IMR-90 (cell line): Measurements from ENCODE around the gene CHST6. TPM values are rescaled to one million over a fixed set of nuclear protein-coding genes. Genes with fewer than 3 reads are reported as not detected.

ENCODE experiments used
- ATAC-seq: fragments of 200-7000 bp; cut with Tn5 transposase; 2 replicates; pipeline ENCODE4 v1.9.1; 2020; ENCODE audit warnings: low read depth, mild to moderate bottlenecking, moderate library complexity
- BruUV-seq: library from RNA; stranded (reverse); fragments of 400-500 nt; replicated peaks from 2 replicates; lab custom pipeline; 2021; lab: Mats Ljungman, UMichigan
- CTCF ChIA-PET: fragments of 300-600 bp; formaldehyde crosslinking; extraction: SDS; loops from one replicate; lab custom pipeline; 2021; ENCODE audit warnings: antibody characterized with exemption; lab: Yijun Ruan, JAX
- POLR2A ChIA-PET: fragments of 300-600 bp; sonication (Branson Sonifier 250); formaldehyde crosslinking; loops from one replicate; lab custom pipeline; 2022; ENCODE audit warnings: antibody characterized with exemption; ENCODE audit not compliant: unreplicated experiment; lab: Charles Lee
- DNase-seq: peaks from one replicate; pipeline ENCODE4 v3.0.0; 2013
- H2AFZ ChIP-seq: replicated peaks from 2 replicates; pipeline ENCODE3; 2013; ENCODE audit warnings: low read length, mild to moderate bottlenecking; ENCODE audit not compliant: poor library complexity
- H2AK5ac ChIP-seq: 2 replicates; pipeline ENCODE4 v1.6.1; 2013; ENCODE audit warnings: low read depth, low read length, inconsistent platforms
- H2AK9ac ChIP-seq: replicated peaks from 2 replicates; pipeline ENCODE3; 2013; ENCODE audit warnings: mild to moderate bottlenecking, low read depth, low read length, moderate library complexity; ENCODE audit not compliant: poor library complexity
- H2BK120ac ChIP-seq: 2 replicates; pipeline ENCODE4 v1.6.1; 2013; ENCODE audit warnings: low read depth, low read length, inconsistent platforms
- H2BK15ac ChIP-seq: 3 replicates; pipeline ENCODE4 v1.6.1; 2013; ENCODE audit warnings: low read depth, low read length, inconsistent platforms
- H2BK20ac ChIP-seq: 2 replicates; pipeline ENCODE4 v1.6.1; 2013; ENCODE audit warnings: low read depth, mild to moderate bottlenecking, inconsistent platforms, low read length, moderate library complexity
- H2BK5ac ChIP-seq: 2 replicates; pipeline ENCODE4 v1.6.1; 2013; ENCODE audit warnings: mild to moderate bottlenecking, low read depth, low read length, inconsistent platforms; ENCODE audit not compliant: poor library complexity, severe bottlenecking
- H3K14ac ChIP-seq: replicated peaks from 2 replicates; pipeline ENCODE4 v1.6.1; 2013; ENCODE audit warnings: low read depth, low read length, inconsistent platforms
- H3K18ac ChIP-seq: 2 replicates; pipeline ENCODE4 v1.6.1; 2013; ENCODE audit warnings: low read depth, low read length, control low read depth
- H3K23ac ChIP-seq: 2 replicates; pipeline ENCODE4 v1.6.1; 2013; ENCODE audit warnings: low read depth, low read length, inconsistent platforms
- H3K27ac ChIP-seq: 2 replicates; pipeline ENCODE4 v1.5.1; 2013; ENCODE audit warnings: mild to moderate bottlenecking, control low read depth, low read length; ENCODE audit not compliant: insufficient read depth
- H3K27me3 ChIP-seq: 2 replicates; pipeline ENCODE4 v1.6.1; 2013; ENCODE audit warnings: low read length; ENCODE audit not compliant: control insufficient read depth, insufficient read depth
- H3K36me3 ChIP-seq: 2 replicates; pipeline ENCODE4 v1.6.1; 2013; ENCODE audit warnings: low read length, mixed read lengths; ENCODE audit not compliant: control insufficient read depth, insufficient read depth
- H3K4ac ChIP-seq: 2 replicates; pipeline ENCODE4 v1.6.1; 2013; ENCODE audit warnings: low read depth, low read length, inconsistent platforms
- H3K4me1 ChIP-seq: 2 replicates; pipeline ENCODE4 v1.6.1; 2013; ENCODE audit warnings: low read length, mixed read lengths; ENCODE audit not compliant: control insufficient read depth, insufficient read depth
- H3K4me2 ChIP-seq: 2 replicates; pipeline ENCODE4 v1.6.1; 2013; ENCODE audit warnings: low read depth, mild to moderate bottlenecking, control low read depth, low read length, moderate library complexity
- H3K4me3 ChIP-seq: 2 replicates; pipeline ENCODE4 v1.5.1; 2013; ENCODE audit warnings: low read depth, mild to moderate bottlenecking, control low read depth, low read length, moderate library complexity; ENCODE audit not compliant: insufficient read depth
- H3K56ac ChIP-seq: 2 replicates; pipeline ENCODE4 v1.6.1; 2013; ENCODE audit warnings: low read length, inconsistent platforms; ENCODE audit not compliant: insufficient read depth; ENCODE audit errors: extremely low read depth
- H3K79me1 ChIP-seq, 2 experiments: 2 replicates each; pipeline ENCODE4 v1.6.1; 2013; ENCODE audit warnings: low read length in 2 of 2, inconsistent platforms in 1 of 2, low read depth in 1 of 2
- H3K9ac ChIP-seq: 2 replicates; pipeline ENCODE4 v1.6.1; 2013; ENCODE audit warnings: low read depth, low read length, control low read depth
- H3K9me1 ChIP-seq: 2 replicates; pipeline ENCODE4 v1.6.1; 2013; ENCODE audit warnings: low read length, inconsistent platforms; ENCODE audit not compliant: insufficient read depth
- H3K9me3 ChIP-seq: 2 replicates; pipeline ENCODE4 v1.6.1; 2013; ENCODE audit warnings: low read length; ENCODE audit not compliant: control insufficient read depth, insufficient read depth
- H4K20me1 ChIP-seq: 2 replicates; pipeline ENCODE4 v1.6.1; 2013; ENCODE audit warnings: low read length, inconsistent platforms; ENCODE audit not compliant: insufficient read depth
- H4K5ac ChIP-seq: 2 replicates; pipeline ENCODE4 v1.6.1; 2013; ENCODE audit warnings: mild to moderate bottlenecking, low read depth, low read length, control low read depth
- H4K8ac ChIP-seq, 2 experiments: 2 replicates each; pipeline ENCODE4 v1.6.1; 2013; ENCODE audit warnings: low read depth in 2 of 2, low read length in 2 of 2, control low read depth in 1 of 2, inconsistent platforms in 1 of 2
- H4K91ac ChIP-seq: 2 replicates; pipeline ENCODE4 v1.6.1; 2013; ENCODE audit warnings: low read depth, low read length, inconsistent platforms; ENCODE audit not compliant: insufficient read depth
- BHLHE40 ChIP-seq: fragments of 150-350 bp; IDR thresholded peaks from 2 replicates; pipeline ENCODE4 v1.6.1; 2016; ENCODE audit warnings: mild to moderate bottlenecking, low read depth, low read length
- CEBPB ChIP-seq: IDR thresholded peaks from 2 replicates; pipeline ENCODE4 v1.6.1; 2012; ENCODE audit warnings: low read depth, low read length, improper control_type of control experiment
- CHD1 ChIP-seq: IDR thresholded peaks from 2 replicates; pipeline ENCODE4 v1.6.1; 2012; ENCODE audit warnings: low read depth, low read length, improper control_type of control experiment
- CTCF ChIP-seq: conservative IDR thresholded peaks from 2 replicates; pipeline ENCODE4 v1.5.1; 2012; ENCODE audit warnings: mild to moderate bottlenecking, low read depth, low read length, improper control_type of control experiment
- ELK1 ChIP-seq: fragments of 150-350 bp; IDR thresholded peaks from 2 replicates; pipeline ENCODE4 v1.6.1; 2016; ENCODE audit warnings: low read depth, mild to moderate bottlenecking, low read length, moderate library complexity, borderline replicate concordance
- FOS ChIP-seq: fragments of 150-350 bp; IDR thresholded peaks from 2 replicates; pipeline ENCODE4 v1.6.1; 2016; ENCODE audit warnings: low read depth, low read length
- RAD21 ChIP-seq: IDR thresholded peaks from 2 replicates; pipeline ENCODE4 v1.6.1; 2012; ENCODE audit warnings: low read length, improper control_type of control experiment
- RFX5 ChIP-seq: IDR thresholded peaks from 2 replicates; pipeline ENCODE4 v1.8.0; 2012; ENCODE audit warnings: low read depth, mild to moderate bottlenecking, low read length, moderate library complexity
- SMC3 ChIP-seq: fragments of 150-350 bp; IDR thresholded peaks from 2 replicates; pipeline ENCODE4 v1.6.1; 2016; ENCODE audit warnings: low read depth, mild to moderate bottlenecking, antibody characterized with exemption, low read length, moderate library complexity
- USF2 ChIP-seq: fragments of 150-350 bp; IDR thresholded peaks from 2 replicates; pipeline ENCODE4 v1.6.1; 2017; ENCODE audit warnings: mild to moderate bottlenecking, antibody characterized with exemption, low read length, low read depth
- WGBS, 2 experiments: methylation state at CpG; one replicate each; pipeline versions ENCODE4 v1.1.5 to v1.1.7; 2013; ENCODE audit warnings: missing lambda C conversion rate in 2 of 2; ENCODE audit not compliant: insufficient read length in 1 of 2; ENCODE audit errors: extremely low coverage in 2 of 2; 5-methylcytosine and 5-hydroxymethylcytosine counted together
- dilution Hi-C: fragments of 300-500 bp; cut with HindIII; formaldehyde crosslinking; loops from one replicate; pipeline ENCODE4 v1.14.3; 2018; ENCODE audit warnings: low sequenced_read_pairs; ENCODE audit not compliant: unreplicated experiment
- in situ Hi-C: fragments of 300-500 bp; cut with MboI; formaldehyde crosslinking; loops from 3 replicates; pipeline ENCODE4 v1.14.3; 2019; ENCODE audit warnings: low sequenced_read_pairs, inconsistent platforms, mixed read lengths
- intact Hi-C: fragments of 100-400 bp; cut with micrococcal nuclease; formaldehyde crosslinking; loops from 2 replicates; pipeline ENCODE4 v1.10.0; 2022
- polyA plus RNA-seq, 3 experiments: library from polyadenylated mRNA; depleted of rRNA; stranded (reverse); fragments of >200 nt; gene quantifications; 2 replicates each; pipeline ENCODE4 v1.2.3, GENCODE V29; 2012; ENCODE audit warnings: low replicate concordance in 1 of 3
- total RNA-seq: library from RNA; depleted of rRNA; stranded (reverse); fragments of >200 nt; gene quantifications from 2 replicates; pipeline ENCODE4 v1.2.3, GENCODE V29; 2012

The CHST6 gene
- total and polyA plus RNA-seq, 2 of the 4 experiments (the other 2 are of a cell fraction), result under 0.01 to 0.12 TPM

GRCh38 chr16:75445298-75445697, 49.9 kb downstream of the CHST6 start:
- Histone ChIP-seq H3K4me1 (no peaks in the 10 kb centered on the region), H3K9ac (no peak overlapping the region), H2BK120ac (no peak overlapping the region), H3K36me3 (peaks cover 14% of the 10 kb centered on the region), H3K4me3 (no peak overlapping the region), H4K8ac (no peak overlapping the region), H3K18ac (no peak overlapping the region), H2AK9ac (no peak overlapping the region), H2AFZ (no peak overlapping the region), H3K9me3 (no peaks in the 10 kb centered on the region), H2BK5ac (no peak overlapping the region), H3K56ac (no peak overlapping the region), H3K27me3 (no peaks in the 10 kb centered on the region), H3K14ac (no peak overlapping the region), H3K4me2 (no peak overlapping the region), H3K9me1 (no peaks in the 10 kb centered on the region; the same call in 1 of the 2 replicates), H4K91ac (no peak overlapping the region), H2BK15ac (no peak overlapping the region), H3K27ac (no peak overlapping the region), H3K4ac (no peak overlapping the region), H4K5ac (no peak overlapping the region), H4K20me1 (no peaks in the 10 kb centered on the region), H3K79me1 (peaks cover 9 to 13% of the 10 kb centered on the region in 2 experiments; a peak in 3 of 4 replicates), H3K23ac (no peak overlapping the region), H2AK5ac (no peak overlapping the region), H2BK20ac (no peak overlapping the region)
- intact Hi-C loops (no loop called here), in situ Hi-C loops (no loop called here), dilution Hi-C loops (no loop called here)
- DNase-seq (no peak), ATAC-seq (no peak)
- ChIA-PET CTCF (interaction anchor here (0.9 to 1.2 kb wide), 2 partner anchors 8 to 246 kb away, joined by 3 to 6 read pairs; no protein-coding TSS in a partner anchor), POLR2A (no interaction called here)
- TF ChIP-seq RFX5 (no peak), SMC3 (no peak), CTCF (no peak), RAD21 (no peak), CHD1 (no peak), ELK1 (no peak), USF2 (no peak), FOS (no peak), BHLHE40 (no peak), CEBPB (no peak)
- BruUV-seq, result no TSS peak
- no CpG with 5 or more reads among the region's 5 CpGs for WGBS, 2 experiments
